HG02981 (cell line): ENCODE measurements around the gene CACNA1C.

Experiments used
- ATAC-seq: cut with Tn5 transposase; IDR thresholded peaks from one replicate; pipeline ENCODE4 v1.9.1; 2021; ENCODE audit warnings: mild to moderate bottlenecking, moderate library complexity; ENCODE audit not compliant: unreplicated experiment

Gene CACNA1C

GRCh38 chr12:2351161-2351560 is 298.4 kb downstream of the CACNA1C start:
- ATAC-seq = no peak

GRCh38 chr12:2352203-2352602 is 299.4 kb downstream of the CACNA1C start:
- ATAC-seq = no peak

DNA sequence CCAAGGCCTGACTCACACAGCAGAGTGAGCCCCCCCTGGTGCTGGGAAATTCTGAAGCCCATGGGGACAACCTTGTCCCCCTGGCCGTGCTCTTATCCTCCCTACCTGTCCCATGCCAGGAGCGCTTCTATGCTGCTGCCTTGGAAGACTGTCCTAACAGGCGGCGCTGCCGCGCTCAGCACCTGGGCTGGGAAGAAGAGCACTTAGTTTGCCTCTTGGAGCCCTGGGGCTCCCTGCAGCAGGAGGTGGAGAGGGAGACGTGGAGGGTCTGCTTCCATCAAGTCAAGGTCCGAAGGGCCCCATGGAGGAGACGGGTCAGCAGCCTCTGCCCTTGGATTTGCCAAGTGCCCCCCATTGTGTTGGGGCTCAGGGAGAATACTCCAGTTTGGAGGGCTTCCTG is 300.5 kb downstream of the CACNA1C start:
- no peak for ATAC-seq

- no peak for ATAC-seq
Observed at GRCh38 chr12:2353691-2354090, 300.9 kb downstream of the CACNA1C start.

DNA sequence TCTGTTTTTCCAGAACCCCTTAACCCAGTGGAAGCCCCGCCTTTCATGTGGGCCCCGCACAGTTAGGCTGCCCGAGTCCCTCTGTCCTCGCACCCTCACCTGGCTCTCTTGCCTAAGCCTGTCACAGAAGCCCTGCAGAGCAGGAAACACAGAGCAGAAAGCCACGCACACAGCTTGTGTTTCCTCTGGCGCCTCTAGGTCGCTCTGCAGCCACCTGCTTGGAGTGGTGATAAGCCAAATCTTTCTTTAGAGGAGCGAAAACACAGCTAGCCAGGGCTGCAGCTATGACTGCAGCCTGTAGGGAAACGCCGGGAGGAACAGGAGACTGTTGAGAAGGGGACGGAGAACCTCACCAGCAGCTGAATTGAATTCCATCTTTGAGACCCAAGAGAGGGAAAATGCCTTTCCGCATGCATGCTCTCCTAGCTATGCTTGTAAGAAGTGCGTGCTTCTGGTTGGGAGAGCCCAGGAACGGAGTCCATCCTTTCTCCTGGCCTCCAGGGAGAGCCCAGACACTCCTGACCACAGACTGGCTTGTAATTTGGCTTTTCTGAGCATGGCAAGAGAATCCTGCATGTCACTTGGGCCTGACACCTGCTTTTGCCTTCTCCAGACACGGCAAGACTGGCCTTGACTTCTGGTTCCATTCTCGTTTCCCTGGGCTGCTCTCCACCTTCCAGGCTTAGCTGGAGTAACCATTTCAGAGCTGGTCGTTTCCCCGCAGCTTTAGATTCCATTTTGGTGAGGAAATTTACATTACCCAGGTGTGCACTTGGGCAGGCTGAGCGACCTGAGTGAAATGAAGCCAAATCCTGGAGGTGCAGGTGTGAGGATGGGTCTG is 301.6 kb downstream of the CACNA1C start:
- no peak for ATAC-seq

DNA sequence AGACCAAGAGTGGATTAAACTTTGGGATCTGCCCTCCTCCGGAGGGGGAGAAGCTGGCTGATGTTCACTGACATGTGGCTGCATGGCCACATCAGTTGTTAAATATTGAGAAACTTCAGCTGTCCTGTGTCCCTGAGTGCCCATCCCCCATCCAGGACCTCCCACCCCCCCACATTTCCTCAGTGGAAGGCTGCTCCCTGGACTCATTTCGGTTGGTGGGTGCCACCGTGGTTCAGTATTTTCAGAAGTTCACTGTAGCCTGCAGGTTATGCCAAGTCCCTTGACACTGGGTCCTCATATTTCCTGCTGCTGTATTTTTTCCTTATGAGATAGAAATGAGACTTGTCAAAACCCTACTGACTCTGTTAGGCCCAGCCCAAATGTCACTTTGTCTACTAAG is 302.4 kb downstream of the CACNA1C start:
- no peak for ATAC-seq

DNA sequence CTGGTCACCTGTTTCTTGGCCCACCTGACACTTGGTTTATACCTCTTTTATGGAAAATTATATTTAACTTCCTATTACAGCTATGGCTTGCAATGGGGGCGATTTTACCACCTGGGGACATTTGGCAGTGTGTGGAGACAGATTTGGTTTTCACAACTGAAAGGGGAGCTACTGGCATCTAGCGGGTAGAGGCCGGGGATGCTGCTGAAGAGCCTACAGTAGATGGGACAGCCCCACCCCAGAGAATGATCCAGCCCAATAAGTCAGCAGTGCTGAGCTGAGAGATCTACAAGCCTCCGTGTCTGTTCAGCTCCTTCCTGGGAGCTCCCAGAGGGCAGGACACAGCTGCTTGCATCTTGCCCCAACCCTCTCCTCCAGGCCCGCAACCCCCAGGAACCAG is 302.8 kb downstream of the CACNA1C start:
- ATAC-seq = no peak

DNA sequence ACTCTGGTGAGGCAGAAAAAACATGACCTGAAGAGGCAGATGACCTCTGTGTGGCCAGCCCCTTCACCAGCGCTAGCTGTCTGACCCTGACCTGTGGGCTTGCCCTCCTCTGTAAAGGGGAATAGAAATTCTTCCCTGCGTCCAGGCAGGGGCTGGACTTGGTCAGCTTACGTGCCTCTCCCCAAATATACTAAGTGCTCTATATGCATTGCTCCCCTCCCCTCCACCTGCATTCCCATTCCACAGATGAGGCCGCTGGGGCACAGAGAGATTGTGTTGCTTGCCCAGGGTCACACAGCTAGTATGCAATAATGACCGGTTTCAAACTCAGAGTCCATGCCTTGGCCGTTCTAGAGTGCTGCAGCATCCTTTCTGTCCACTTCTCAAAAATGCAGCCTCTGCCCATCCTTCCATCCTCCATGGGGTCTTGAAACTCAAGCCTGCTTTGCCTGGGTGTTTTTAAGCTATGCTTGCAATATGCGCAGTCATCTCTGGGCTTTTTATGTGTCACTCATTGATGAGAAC is 303.9 kb downstream of the CACNA1C start:
- no peak for ATAC-seq

DNA sequence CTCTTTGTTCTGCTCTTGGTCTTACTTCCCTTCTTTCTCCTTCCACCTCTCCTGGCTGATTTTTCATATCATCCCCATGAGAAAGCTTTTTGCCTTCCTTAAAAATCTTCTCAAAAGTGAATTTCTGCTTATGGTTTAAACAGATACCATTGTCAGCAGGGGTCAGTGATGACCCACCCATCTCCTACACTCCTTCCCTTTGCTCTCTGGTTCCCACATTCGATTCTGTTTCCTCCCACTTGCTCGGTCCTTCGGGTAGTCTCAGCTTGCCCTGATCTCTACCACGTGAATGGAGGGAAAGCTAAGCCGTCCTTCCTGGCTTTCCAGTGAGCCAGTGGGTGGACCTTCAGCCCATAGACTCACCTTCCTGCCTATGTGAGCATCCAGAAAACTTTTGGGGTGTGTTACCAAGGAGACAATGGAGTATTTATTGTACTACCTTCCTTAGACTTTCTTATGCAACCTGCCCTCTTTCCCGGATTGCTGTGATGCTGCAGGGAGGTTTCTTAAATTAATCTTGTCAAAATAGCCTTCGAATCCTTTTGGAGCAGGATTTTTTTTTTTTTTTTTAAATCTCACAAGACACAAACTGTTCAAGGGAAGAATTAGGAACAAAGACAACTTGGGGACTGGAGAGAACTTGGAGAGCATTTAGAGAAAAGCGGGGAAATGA is 306.3 kb downstream of the CACNA1C start:
- no peak for ATAC-seq

- no peak for ATAC-seq
Observed at GRCh38 chr12:2359725-2360629, 307.2 kb downstream of the CACNA1C start.

GRCh38 chr12:2360630-2361170 is 307.9 kb downstream of the CACNA1C start:
- no peak for ATAC-seq

- no peak for ATAC-seq
Observed at GRCh38 chr12:2363836-2364609, 311.2 kb downstream of the CACNA1C start.

GRCh38 chr12:2364631-2365051 is 311.9 kb downstream of the CACNA1C start:
- no peak for ATAC-seq

GRCh38 chr12:2366711-2367110 is 313.9 kb downstream of the CACNA1C start:
- no peak for ATAC-seq

DNA sequence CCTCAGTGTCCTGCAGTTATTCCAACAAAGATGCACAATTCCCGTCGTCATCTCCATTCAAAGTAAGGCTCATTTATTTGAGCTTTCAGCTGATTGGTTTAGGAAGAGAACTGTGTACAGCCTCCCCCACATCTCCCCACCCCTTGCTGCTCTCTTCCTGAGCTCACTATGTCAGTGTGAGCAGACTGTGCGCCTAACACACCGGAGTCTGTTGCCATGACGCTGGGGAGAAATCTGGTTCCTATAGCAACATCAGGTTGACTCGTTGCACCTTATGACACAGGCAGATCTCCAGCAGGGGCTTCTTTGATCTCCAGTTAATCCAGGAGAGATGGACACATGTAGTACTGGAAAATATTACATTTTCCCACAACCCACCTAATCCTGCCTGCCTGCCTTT is 319.4 kb downstream of the CACNA1C start:
- ATAC-seq = no peak

- ATAC-seq = no peak
Observed at GRCh38 chr12:2372735-2373134, 319.9 kb downstream of the CACNA1C start.

DNA sequence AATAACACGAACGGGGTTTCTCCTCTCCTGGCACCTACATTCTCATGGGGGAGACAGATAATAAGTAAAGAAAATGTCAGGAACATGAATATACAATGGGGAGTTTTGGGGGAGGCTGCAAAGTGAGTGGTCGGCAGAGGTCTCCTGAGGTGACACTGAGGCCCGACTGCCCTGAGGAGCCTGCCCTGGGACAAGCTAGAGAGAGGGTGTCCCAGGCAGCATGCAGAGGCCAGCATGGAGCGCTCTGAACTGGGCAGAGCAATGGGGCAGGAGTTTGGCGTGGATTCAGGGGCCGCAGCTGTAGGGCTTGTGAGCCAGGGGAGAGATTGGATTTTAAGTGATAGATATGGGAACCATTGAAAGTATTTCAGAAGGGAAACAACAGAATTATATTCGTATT is 320.5 kb downstream of the CACNA1C start:
- no peak for ATAC-seq

GRCh38 chr12:2374092-2374906 is 321.5 kb downstream of the CACNA1C start:
- ATAC-seq = no peak

DNA sequence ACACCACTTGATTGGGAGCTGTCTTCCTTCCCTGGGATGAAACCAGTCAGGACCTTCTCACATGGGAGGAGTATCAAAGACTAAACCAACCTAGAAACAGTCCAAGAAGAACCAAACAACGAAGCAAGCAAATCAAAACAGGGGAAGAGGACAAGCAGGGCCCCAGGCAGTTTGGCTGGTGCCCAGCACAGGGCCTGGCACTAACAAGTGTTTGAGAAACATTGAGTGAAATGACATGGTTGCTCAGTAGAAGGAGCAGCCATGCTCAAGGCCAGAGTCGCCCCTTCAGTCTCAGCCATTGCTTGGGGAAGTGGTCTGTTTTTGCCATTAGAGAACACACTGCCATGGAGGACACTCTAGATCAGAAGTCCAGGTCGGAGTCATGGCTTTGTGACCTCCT is 323.1 kb downstream of the CACNA1C start:
- no peak for ATAC-seq
